ENCODE data around the gene SCGB1C1.

GRCh38 chr11:235180-235579 is 42.3 kb downstream of the SCGB1C1 start:
- TF ChIP-seq GABPA (IDR thresholded peaks at IDR 0.05; ENCODE audit: low read depth): no peak
- TF ChIP-seq POLR2AphosphoS5 (IDR thresholded peaks at IDR 0.05; ENCODE audit: low read depth): no peak
- TF ChIP-seq CTCF (IDR thresholded peaks at IDR 0.05; ENCODE audit: insufficient read depth, low read length): no peak
- no peak for TF ChIP-seq SPI1 (IDR thresholded peaks at IDR 0.05; ENCODE audit: borderline replicate concordance, low read depth)
- TF ChIP-seq REST (IDR thresholded peaks at IDR 0.05; ENCODE audit: insufficient replicate concordance, low read depth): no peak

All from HL-60 (cell line).